Sigmoid colon (tissue), 7 donors: ENCODE measurements around the gene MAST4. TPM values are rescaled to one million over a fixed set of nuclear protein-coding genes. Genes with fewer than 3 reads are reported as not detected.

Source experiments
- DNase-seq: peaks from one replicate; pipeline ENCODE4 v3.0.0-alpha.2; 2019
- H3K27ac ChIP-seq, 4 donors: fragments of 200-600 bp; sonication (generic); one replicate each; pipeline ENCODE4 v1.5.1; 2016 to 2019; ENCODE audit warnings: mild to moderate bottlenecking in 1 of 4
- H3K27me3 ChIP-seq, 3 donors: fragments of 200-600 bp; sonication (generic); one replicate each; pipeline ENCODE4 v1.5.1; 2019; ENCODE audit warnings: mild to moderate bottlenecking in 1 of 3
- H3K36me3 ChIP-seq, 4 donors: fragments of 200-600 bp; sonication (generic); one replicate each; pipeline ENCODE4 v1.5.1; 2016 to 2019
- H3K4me1 ChIP-seq, 4 donors: fragments of 200-600 bp; sonication (generic); one replicate each; pipeline ENCODE4 v1.5.1; 2017 to 2019
- H3K4me3 ChIP-seq, 4 donors: fragments of 200-600 bp; sonication (generic); one replicate each; pipeline ENCODE4 v1.5.1; 2017 to 2019; ENCODE audit warnings: mild to moderate bottlenecking in 2 of 4, moderate library complexity in 1 of 4
- H3K9me3 ChIP-seq, 4 donors: fragments of 200-600 bp in 3 of 4; sonication (generic) in 3 of 4; one replicate each; pipeline versions ENCODE4 v1.5.1 to v1.6.1; 2013 to 2019
- EP300 ChIP-seq, 4 donors: sonication (generic); formaldehyde crosslinking; IDR thresholded peaks; one replicate each; pipeline ENCODE4 v1.6.1; 2017; ENCODE audit warnings: antibody characterized with exemption in 4 of 4
- POLR2A ChIP-seq, 2 donors: fragments of 450-650 bp; IDR thresholded peaks; one replicate each; pipeline ENCODE4 v1.6.1; 2016; ENCODE audit warnings: antibody characterized with exemption in 2 of 2, mild to moderate bottlenecking in 2 of 2, moderate library complexity in 2 of 2
- POLR2AphosphoS5 ChIP-seq, 4 donors: sonication (generic); formaldehyde crosslinking; IDR thresholded peaks; one replicate each; pipeline ENCODE4 v1.6.1; 2017; ENCODE audit warnings: antibody characterized with exemption in 4 of 4
- WGBS, 2 donors: extraction: QIAGEN DNeasy Blood & Tissue Kit; methylation state at CpG; one replicate each; pipeline ENCODE4 v1.1.7; 2013; 5-methylcytosine and 5-hydroxymethylcytosine counted together
- intact Hi-C: fragments of 100-400 bp; cut with DNase I; formaldehyde crosslinking; loops from one replicate; pipeline ENCODE4 v1.15.1; 2023
- polyA plus RNA-seq, 3 donors: library from polyadenylated mRNA; stranded (reverse); fragments of 200-250 nt; gene quantifications; one replicate each; pipeline ENCODE4 v1.2.3, GENCODE V29; 2013
- total RNA-seq, 4 donors: library from RNA; depleted of rRNA; stranded (reverse); fragments of >200 nt; gene quantifications; one replicate each; pipeline ENCODE4 v1.1.0, GENCODE V29; 2016
- TF ChIP-seq, protein P1 (sequence below), 4 experiments: fragments of 450-650 bp in 3 of 4; fragments of 200-600 bp in 1 of 4; IDR thresholded peaks; one replicate each; pipeline ENCODE4 v1.5.1; 2016 to 2019; ENCODE audit warnings: antibody characterized with exemption in 4 of 4, mild to moderate bottlenecking in 3 of 4, moderate library complexity in 2 of 4
- donor health status: healthy with polysubstance abuse.
- donor health status: Bipolar disorder and iron deficiency.
- donor health status: healthy.

MAST4 gene
- total and polyA plus RNA-seq, 7 donors = 1.6 to 30.7 (median 15.7) TPM

DNA sequence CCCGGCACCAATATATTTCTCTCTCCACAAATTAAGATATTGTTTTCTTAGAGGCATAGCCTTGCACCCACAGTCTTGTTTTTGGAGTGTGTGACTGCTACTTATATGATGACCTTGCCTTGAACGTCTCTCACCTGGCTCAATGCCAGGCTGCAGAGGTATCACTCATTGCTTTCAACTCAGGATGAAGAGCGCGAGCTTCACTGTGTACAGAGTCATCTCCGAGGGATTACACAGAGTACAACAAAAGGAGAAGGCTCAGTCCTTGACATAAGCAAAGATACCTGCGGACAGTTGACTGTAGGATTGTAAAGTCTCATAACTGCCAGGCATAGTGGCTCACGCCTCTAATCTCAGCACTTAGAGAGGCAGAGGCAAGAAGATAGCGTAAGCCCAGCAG lies 546.6 kb downstream of the MAST4 start:
- intact Hi-C loops = no loop called here
- Histone ChIP-seq H3K36me3 (peaks cover 15 to 61% (median 24%) of the 10 kb centered on the region in 4 donors), H3K27me3 (no peaks in the 10 kb centered on the region), H3K27ac (no peak overlapping the region), H3K4me3 (no peak overlapping the region), H3K4me1 (no peaks in the 10 kb centered on the region), H3K9me3 (no peaks in the 10 kb centered on the region)
- DNase-seq = no peak
- WGBS, 2 donors = 78 to 89% methylated on average over 8 of the region's 8 CpGs
- TF ChIP-seq POLR2A (IDR thresholded peaks at IDR 0.05) = no peak
- TF ChIP-seq, protein P1, sequence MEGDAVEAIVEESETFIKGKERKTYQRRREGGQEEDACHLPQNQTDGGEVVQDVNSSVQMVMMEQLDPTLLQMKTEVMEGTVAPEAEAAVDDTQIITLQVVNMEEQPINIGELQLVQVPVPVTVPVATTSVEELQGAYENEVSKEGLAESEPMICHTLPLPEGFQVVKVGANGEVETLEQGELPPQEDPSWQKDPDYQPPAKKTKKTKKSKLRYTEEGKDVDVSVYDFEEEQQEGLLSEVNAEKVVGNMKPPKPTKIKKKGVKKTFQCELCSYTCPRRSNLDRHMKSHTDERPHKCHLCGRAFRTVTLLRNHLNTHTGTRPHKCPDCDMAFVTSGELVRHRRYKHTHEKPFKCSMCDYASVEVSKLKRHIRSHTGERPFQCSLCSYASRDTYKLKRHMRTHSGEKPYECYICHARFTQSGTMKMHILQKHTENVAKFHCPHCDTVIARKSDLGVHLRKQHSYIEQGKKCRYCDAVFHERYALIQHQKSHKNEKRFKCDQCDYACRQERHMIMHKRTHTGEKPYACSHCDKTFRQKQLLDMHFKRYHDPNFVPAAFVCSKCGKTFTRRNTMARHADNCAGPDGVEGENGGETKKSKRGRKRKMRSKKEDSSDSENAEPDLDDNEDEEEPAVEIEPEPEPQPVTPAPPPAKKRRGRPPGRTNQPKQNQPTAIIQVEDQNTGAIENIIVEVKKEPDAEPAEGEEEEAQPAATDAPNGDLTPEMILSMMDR (IDR thresholded peaks at IDR 0.05) = no peak
- TF ChIP-seq EP300 (IDR thresholded peaks at IDR 0.05) = no peak
- TF ChIP-seq POLR2AphosphoS5 (IDR thresholded peaks at IDR 0.05) = no peak

DNA sequence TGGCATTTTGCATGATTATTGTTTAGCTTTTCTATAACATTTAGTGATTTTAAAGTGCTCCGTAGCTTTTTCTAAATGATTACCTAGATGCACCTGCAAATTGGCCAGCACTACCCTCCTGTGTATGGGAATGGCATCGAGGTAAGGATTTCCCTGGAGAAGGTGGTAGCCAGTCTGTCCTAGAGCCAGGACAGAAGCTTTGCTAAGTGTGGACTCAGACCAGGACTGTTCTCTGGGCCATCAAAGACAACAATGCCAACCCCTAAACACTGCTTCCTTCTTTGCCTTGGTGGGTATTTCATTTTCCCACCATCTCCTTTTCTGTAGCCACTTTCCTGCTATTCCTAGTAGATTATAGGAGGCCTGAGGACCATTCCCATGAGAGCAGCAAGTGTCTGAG lies 547.4 kb downstream of the MAST4 start:
- no peaks in the 10 kb centered on the region for H3K9me3 ChIP-seq
- no peak overlapping the region for H3K4me3 ChIP-seq
- no peaks in the 10 kb centered on the region for H3K4me1 ChIP-seq
- H3K27me3 ChIP-seq = no peaks in the 10 kb centered on the region
- peaks cover 15 to 54% (median 22%) of the 10 kb centered on the region in 4 donors for H3K36me3 ChIP-seq
- intact Hi-C loops = no loop called here
- no peak for TF ChIP-seq POLR2AphosphoS5 (IDR thresholded peaks at IDR 0.05)
- no peak overlapping the region for H3K27ac ChIP-seq
- DNase-seq = no peak
- 66 to 90% methylated on average over 2 of the region's 2 CpGs for WGBS, 2 donors

DNA sequence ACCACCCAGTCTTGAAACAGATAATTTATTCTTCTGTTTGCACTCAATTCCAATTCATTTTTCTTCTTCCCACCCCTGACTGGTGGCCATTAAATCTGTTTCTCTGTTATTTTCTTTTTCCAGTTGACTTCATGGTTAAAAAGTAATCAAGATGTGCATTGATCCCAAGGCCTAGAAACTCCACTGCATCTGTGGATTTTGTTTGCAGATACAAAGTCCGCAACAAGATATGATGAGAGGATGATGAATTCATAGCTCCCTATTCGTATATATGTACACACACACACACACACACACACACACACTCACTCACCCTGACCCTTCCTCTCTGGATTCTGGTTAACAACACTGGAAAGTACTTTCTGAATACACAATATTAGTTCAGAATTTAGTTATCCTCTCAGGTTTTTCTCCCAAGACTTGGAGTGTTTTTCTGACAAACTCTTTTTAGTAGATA lies 548.0 kb downstream of the MAST4 start:
- intact Hi-C loops = no loop called here
- Histone ChIP-seq H3K4me1 (no peaks in the 10 kb centered on the region), H3K9me3 (no peaks in the 10 kb centered on the region), H3K27ac (no peak overlapping the region), H3K27me3 (no peaks in the 10 kb centered on the region), H3K36me3 (peaks cover 15 to 53% (median 22%) of the 10 kb centered on the region in 4 donors), H3K4me3 (no peak overlapping the region)
- TF ChIP-seq EP300 (IDR thresholded peaks at IDR 0.05) = no peak
- TF ChIP-seq POLR2AphosphoS5 (IDR thresholded peaks at IDR 0.05) = no peak
- TF ChIP-seq POLR2A (IDR thresholded peaks at IDR 0.05) = no peak
- TF ChIP-seq, protein P1 (IDR thresholded peaks at IDR 0.05) = no peak
- 26 to 71% methylated on average over 2 of the region's 2 CpGs for WGBS, 2 donors
- DNase-seq = no peak

DNA sequence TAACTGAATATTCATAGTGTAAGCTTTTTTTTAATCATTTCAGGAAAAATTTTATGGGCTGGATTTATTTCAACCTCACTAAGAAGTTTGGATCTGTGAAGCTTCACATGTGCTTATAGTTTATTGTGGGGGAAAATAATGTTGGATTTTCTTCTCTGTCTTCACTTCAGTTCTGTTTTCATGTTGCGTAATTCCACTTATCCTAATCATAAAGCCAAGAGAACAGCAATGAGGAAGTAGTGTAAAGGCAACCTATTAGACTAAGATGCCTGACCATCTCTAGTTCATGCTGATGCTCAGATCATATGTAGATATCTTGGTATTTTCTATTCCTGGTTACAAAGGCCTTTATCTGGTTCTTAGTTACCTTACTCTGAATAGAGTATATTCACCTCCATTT lies 550.4 kb downstream of the MAST4 start:
- no peak overlapping the region for H3K27ac ChIP-seq
- no peak overlapping the region for H3K4me3 ChIP-seq
- no peaks in the 10 kb centered on the region for H3K9me3 ChIP-seq
- WGBS, 2 donors = 23 to 70% methylated on average over 1 of the region's 1 CpG
- intact Hi-C loops = loop anchor here (5.0 kb wide), 2 partner anchors 159 to 334 kb away; no protein-coding TSS in a partner anchor
- H3K4me1 ChIP-seq = no peaks in the 10 kb centered on the region
- peaks cover 15 to 66% (median 22%) of the 10 kb centered on the region in 4 donors for H3K36me3 ChIP-seq
- TF ChIP-seq POLR2A (IDR thresholded peaks at IDR 0.05) = no peak
- no peak for TF ChIP-seq POLR2AphosphoS5 (IDR thresholded peaks at IDR 0.05)
- TF ChIP-seq, protein P1 (IDR thresholded peaks at IDR 0.05) = no peak
- no peak for TF ChIP-seq EP300 (IDR thresholded peaks at IDR 0.05)
- DNase-seq = no peak
- H3K27me3 ChIP-seq = no peaks in the 10 kb centered on the region

DNA sequence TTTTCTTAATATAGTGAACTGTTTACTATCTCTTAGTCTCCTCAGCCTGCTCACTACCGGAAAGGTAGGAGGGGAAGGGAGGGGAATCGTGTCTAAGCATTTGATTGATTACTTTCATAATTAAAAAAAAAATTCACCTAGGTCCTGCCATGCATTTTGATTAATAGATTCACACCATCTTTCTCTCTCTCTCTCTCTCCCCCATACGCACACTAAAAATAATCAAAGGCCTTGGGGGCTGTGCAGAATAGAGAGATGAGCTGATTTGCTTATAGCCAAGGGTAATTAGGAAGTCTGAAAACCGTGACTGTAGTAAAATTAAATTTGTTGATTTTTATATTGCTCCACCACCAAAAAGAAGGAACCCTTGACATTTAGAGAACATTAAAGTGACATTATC lies 550.8 kb downstream of the MAST4 start:
- no peaks in the 10 kb centered on the region for H3K4me1 ChIP-seq
- no peak overlapping the region for H3K27ac ChIP-seq
- H3K36me3 ChIP-seq = peaks cover 15 to 66% (median 22%) of the 10 kb centered on the region in 4 donors
- no peak overlapping the region for H3K4me3 ChIP-seq
- no peak for DNase-seq
- no peaks in the 10 kb centered on the region for H3K27me3 ChIP-seq
- intact Hi-C loops = loop anchor here (5.0 kb wide), 2 partner anchors 160 to 335 kb away; no protein-coding TSS in a partner anchor
- 66 to 86% methylated on average over 4 of the region's 4 CpGs for WGBS, 2 donors
- H3K9me3 ChIP-seq = no peaks in the 10 kb centered on the region
- TF ChIP-seq, protein P1 (IDR thresholded peaks at IDR 0.05) = no peak
- TF ChIP-seq POLR2A (IDR thresholded peaks at IDR 0.05) (no peak), POLR2AphosphoS5 (IDR thresholded peaks at IDR 0.05) (no peak), EP300 (IDR thresholded peaks at IDR 0.05) (no peak)
